ENCODE data around the gene DGKD.

Gene DGKD

DNA sequence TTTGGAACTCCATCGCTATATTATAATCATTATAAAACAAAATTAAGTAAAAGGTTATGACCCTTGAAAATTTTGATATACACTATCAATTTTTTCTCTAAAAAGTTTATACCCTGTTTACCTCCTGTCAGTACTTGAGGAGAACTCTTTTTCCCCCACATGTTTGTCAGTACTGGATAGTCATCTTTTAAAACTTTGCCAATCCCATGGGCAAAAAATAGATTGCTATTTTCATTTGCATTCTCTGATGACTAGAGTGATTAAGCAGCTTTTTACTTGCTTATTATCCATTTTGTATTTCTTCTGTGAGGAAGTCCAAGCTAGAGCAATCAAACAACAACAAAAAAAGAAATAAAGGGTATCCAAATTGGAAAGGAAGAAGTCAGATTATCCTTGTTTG, 76.4 kb downstream of the DGKD start:
- Histone ChIP-seq H2AFZ (ENCODE audit: low read depth, low read length, severe bottlenecking) (no peak overlapping the region), H3K27me3 (ENCODE audit: low read length) (no peaks in the 10 kb centered on the region), H3K4me3 (ENCODE audit: insufficient read depth, low read length, poor library complexity, severe bottlenecking) (no peak overlapping the region), H3K36me3 (ENCODE audit: low read length) (no peaks in the 10 kb centered on the region), H3K9me2 (replicated peaks; ENCODE audit: insufficient read depth, low read length) (no peaks in the 10 kb centered on the region), H3K79me2 (ENCODE audit: insufficient read depth, low read length) (no peaks in the 10 kb centered on the region), H4K20me1 (ENCODE audit: low read depth, low read length) (no peaks in the 10 kb centered on the region), H3K9me3 (ENCODE audit: insufficient read depth, low read length) (no peaks in the 10 kb centered on the region), H3K27ac (ENCODE audit: low read depth, low read length) (no peak overlapping the region), H3K9ac (ENCODE audit: low read length) (no peak overlapping the region), H3K4me2 (ENCODE audit: low read depth, low read length, poor library complexity, severe bottlenecking) (no peak overlapping the region), H3F3A (ENCODE audit: insufficient read depth) (no peaks in the 10 kb centered on the region)
- TF ChIP-seq CTCF (IDR thresholded peaks at IDR 0.05; ENCODE audit: insufficient read depth, low read length, poor library complexity, severe bottlenecking) (no peak), EZH2phosphoT487 (conservative IDR thresholded peaks at IDR 0.05; ENCODE audit: low read length) (no peak)

GRCh38 chr2:233433029-233433428, 78.7 kb downstream of the DGKD start:
- no peaks in the 10 kb centered on the region for H3K36me3 ChIP-seq (ENCODE audit: low read length)
- H4K20me1 ChIP-seq (ENCODE audit: low read depth, low read length) = no peaks in the 10 kb centered on the region
- TF ChIP-seq EZH2phosphoT487 (conservative IDR thresholded peaks at IDR 0.05; ENCODE audit: low read length) (no peak), CTCF (IDR thresholded peaks at IDR 0.05; ENCODE audit: insufficient read depth, low read length, poor library complexity, severe bottlenecking) (no peak)
- no peaks in the 10 kb centered on the region for H3K79me2 ChIP-seq (ENCODE audit: insufficient read depth, low read length)
- H3K9ac ChIP-seq (ENCODE audit: low read length) = no peak overlapping the region
- no peak overlapping the region for H2AFZ ChIP-seq (ENCODE audit: low read depth, low read length, severe bottlenecking)
- no peaks in the 10 kb centered on the region for H3F3A ChIP-seq (ENCODE audit: insufficient read depth)
- H3K4me3 ChIP-seq (ENCODE audit: insufficient read depth, low read length, poor library complexity, severe bottlenecking) = no peak overlapping the region
- no peaks in the 10 kb centered on the region for H3K9me3 ChIP-seq (ENCODE audit: insufficient read depth, low read length)
- no peak overlapping the region for H3K27ac ChIP-seq (ENCODE audit: low read depth, low read length)
- no peaks in the 10 kb centered on the region for H3K9me2 ChIP-seq (replicated peaks; ENCODE audit: insufficient read depth, low read length)
- no peaks in the 10 kb centered on the region for H3K27me3 ChIP-seq (ENCODE audit: low read length)
- no peak overlapping the region for H3K4me2 ChIP-seq (ENCODE audit: low read depth, low read length, poor library complexity, severe bottlenecking)

GRCh38 chr2:233433794-233434193, 79.5 kb downstream of the DGKD start:
- H3K9me3 ChIP-seq (ENCODE audit: insufficient read depth, low read length) = no peaks in the 10 kb centered on the region
- H3K79me2 ChIP-seq (ENCODE audit: insufficient read depth, low read length) = no peaks in the 10 kb centered on the region
- H3K27ac ChIP-seq (ENCODE audit: low read depth, low read length) = no peak overlapping the region
- no peak overlapping the region for H3K4me2 ChIP-seq (ENCODE audit: low read depth, low read length, poor library complexity, severe bottlenecking)
- H2AFZ ChIP-seq (ENCODE audit: low read depth, low read length, severe bottlenecking) = no peak overlapping the region
- H3K9me2 ChIP-seq (replicated peaks; ENCODE audit: insufficient read depth, low read length) = no peaks in the 10 kb centered on the region
- no peaks in the 10 kb centered on the region for H3K36me3 ChIP-seq (ENCODE audit: low read length)
- no peaks in the 10 kb centered on the region for H3K27me3 ChIP-seq (ENCODE audit: low read length)
- no peak overlapping the region for H3K4me3 ChIP-seq (ENCODE audit: insufficient read depth, low read length, poor library complexity, severe bottlenecking)
- H3K9ac ChIP-seq (ENCODE audit: low read length) = no peak overlapping the region
- H4K20me1 ChIP-seq (ENCODE audit: low read depth, low read length) = no peaks in the 10 kb centered on the region
- TF ChIP-seq CTCF (IDR thresholded peaks at IDR 0.05; ENCODE audit: insufficient read depth, low read length, poor library complexity, severe bottlenecking) (no peak), EZH2phosphoT487 (conservative IDR thresholded peaks at IDR 0.05; ENCODE audit: low read length) (no peak)
- no peaks in the 10 kb centered on the region for H3F3A ChIP-seq (ENCODE audit: insufficient read depth)
